Gastrocnemius medialis (tissue), 4 donors: ENCODE data around the gene NLGN1.

Source experiments
- CTCF ChIP-seq, 5 experiments: fragments of 450-650 bp in 3 of 5; fragments of 200-600 bp in 2 of 5; sonication (generic) in 2 of 5; IDR thresholded peaks in 4 of 5; conservative IDR thresholded peaks in 1 of 5; 1 replicate in 4 of 5; 2 replicates in 1 of 5; pipeline ENCODE4 v1.5.1; 2016 to 2019; ENCODE audit warnings: antibody characterized with exemption in 5 of 5, mild to moderate bottlenecking in 3 of 5, moderate library complexity in 3 of 5
- POLR2A ChIP-seq, 2 donors: fragments of 450-650 bp; IDR thresholded peaks; one replicate each; pipeline ENCODE4 v1.6.1; 2017; ENCODE audit warnings: antibody characterized with exemption in 2 of 2, mild to moderate bottlenecking in 2 of 2, moderate library complexity in 2 of 2

- TF ChIP-seq CTCF (IDR thresholded peaks at IDR 0.05 in 4 of 5, conservative IDR thresholded peaks at IDR 0.05 in 1 of 5) (no peak), POLR2A (IDR thresholded peaks at IDR 0.05) (no peak)
Observed at GRCh38 chr3:174332391-174332790, 934.8 kb downstream of the NLGN1 start.
